ENCODE results near the gene SYT7. TPM values are rescaled to one million over a fixed set of nuclear protein-coding genes. Genes with fewer than 3 reads are reported as not detected.

SYT7 gene
- total RNA-seq, 2 experiments from 2014 or later: not detected

DNA sequence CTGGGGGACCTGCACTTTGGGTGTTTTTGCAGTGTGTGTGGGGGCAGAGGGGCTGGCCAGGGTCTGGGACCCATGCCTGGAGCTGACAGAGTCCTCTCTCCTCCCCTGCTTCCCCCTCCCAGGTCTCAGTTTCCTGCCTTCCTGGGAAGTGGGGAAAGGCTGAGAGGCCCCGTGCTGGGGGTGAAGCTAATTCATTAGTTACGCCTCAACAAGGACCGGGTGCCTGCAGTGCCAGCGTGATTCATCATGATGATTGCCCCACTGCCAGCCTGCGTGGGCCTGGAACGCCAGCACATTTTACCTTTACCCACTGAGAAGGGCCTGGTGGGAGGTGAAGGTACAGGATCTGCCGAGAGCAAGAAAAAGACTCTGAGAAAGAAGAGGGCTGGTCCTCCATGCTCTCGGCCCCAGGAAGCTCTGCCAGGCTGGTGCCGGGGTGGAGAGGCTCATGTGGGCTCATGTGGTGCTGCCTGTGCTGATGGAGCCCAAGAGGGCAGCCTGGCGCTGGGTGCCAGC lies 75.2 kb downstream of the SYT7 start:
- Mint-ChIP-seq H3K4me1 (peaks cover 4% of the 10 kb centered on the region), H3K27ac (no peak overlapping the region), H3K9me3 (no peaks in the 10 kb centered on the region), H3K36me3 (no peaks in the 10 kb centered on the region), H3K4me3 (no peak overlapping the region), H3K27me3 (peaks cover 36% of the 10 kb centered on the region)
- DNase-seq: no peak

DNA sequence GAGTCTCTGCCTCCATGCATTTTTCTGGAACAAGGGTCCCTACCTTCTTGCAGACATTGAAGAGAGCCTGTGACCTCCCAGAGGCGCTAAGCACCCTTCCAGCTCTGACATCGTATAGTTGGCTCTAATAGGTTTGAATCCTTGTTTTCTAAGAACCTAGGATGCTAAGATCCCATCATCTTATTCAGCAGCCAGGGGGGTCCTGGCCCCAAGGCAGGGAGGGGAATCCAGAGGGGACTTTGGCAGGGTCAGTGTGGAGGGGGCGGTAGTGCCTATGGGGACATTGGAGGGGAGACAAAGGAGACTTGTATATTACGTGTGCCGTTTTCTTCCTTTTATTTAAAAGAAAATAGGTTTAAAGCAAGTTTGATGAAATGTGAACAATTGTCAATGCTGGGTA lies 75.8 kb downstream of the SYT7 start:
- no peak overlapping the region for H3K27ac Mint-ChIP-seq
- H3K4me3 Mint-ChIP-seq: no peak overlapping the region
- H3K4me1 Mint-ChIP-seq: peaks cover 4% of the 10 kb centered on the region
- H3K27me3 Mint-ChIP-seq: peaks cover 30% of the 10 kb centered on the region
- no peak for DNase-seq
- no peaks in the 10 kb centered on the region for H3K36me3 Mint-ChIP-seq
- no peaks in the 10 kb centered on the region for H3K9me3 Mint-ChIP-seq

DNA sequence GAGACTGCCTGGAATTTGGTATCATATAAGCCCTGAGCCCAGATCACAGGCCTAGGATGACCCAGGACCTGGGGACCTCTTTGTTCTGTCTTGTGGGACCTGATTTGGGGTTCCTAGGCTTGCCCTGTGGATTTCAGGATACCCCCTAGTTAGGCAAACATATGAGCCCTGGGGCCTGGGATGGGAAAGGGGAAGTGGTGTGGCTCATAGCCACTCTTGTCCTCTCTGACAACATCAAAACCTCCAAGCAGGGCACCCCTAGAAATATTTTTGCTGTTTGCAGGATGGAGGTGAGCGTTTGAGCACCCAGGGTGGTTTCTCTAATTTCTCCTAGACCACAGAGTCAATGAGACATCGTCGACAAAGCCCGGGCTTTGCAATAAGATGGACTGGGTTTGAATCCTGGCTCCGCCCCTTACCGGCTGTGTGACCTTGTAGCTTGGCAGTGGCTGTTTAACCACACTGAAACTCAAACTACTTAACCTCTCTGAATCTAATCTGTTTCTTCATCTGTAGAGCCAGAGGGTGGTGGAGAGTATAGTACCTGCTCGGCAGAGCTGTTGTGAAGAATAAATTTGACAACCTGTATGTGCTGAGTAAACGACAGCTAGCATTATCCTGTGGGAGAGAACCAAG lies 77.6 kb downstream of the SYT7 start:
- DNase-seq: no peak
- H3K4me3 Mint-ChIP-seq: no peak overlapping the region
- H3K4me1 Mint-ChIP-seq: peaks cover 4% of the 10 kb centered on the region
- H3K9me3 Mint-ChIP-seq: no peaks in the 10 kb centered on the region
- peaks cover 25% of the 10 kb centered on the region for H3K27me3 Mint-ChIP-seq
- no peaks in the 10 kb centered on the region for H3K36me3 Mint-ChIP-seq
- no peak overlapping the region for H3K27ac Mint-ChIP-seq

DNA sequence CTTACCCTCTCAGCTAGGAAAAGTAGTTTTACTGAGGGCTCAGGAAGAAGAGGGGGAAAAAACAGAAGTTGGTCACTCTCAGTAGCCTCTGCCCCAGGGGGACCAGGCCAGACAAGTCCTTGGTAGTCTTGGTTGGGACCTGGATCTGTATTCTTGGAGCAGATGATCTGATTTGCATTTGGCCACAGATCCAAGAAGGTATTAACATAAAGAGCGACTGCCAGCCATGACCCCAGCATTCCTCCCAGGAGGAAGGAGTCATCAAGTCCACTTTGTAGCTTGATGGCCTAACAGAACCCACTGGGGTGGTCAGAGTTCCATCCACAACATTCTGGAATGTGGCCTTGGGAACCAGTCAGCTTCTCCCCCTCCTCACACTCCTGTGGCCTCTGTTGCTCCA lies 78.4 kb downstream of the SYT7 start:
- Mint-ChIP-seq H3K4me1 (no peaks in the 10 kb centered on the region), H3K27me3 (peaks cover 17% of the 10 kb centered on the region), H3K9me3 (no peaks in the 10 kb centered on the region), H3K27ac (no peak overlapping the region), H3K4me3 (no peak overlapping the region), H3K36me3 (no peaks in the 10 kb centered on the region)
- no peak for DNase-seq

DNA sequence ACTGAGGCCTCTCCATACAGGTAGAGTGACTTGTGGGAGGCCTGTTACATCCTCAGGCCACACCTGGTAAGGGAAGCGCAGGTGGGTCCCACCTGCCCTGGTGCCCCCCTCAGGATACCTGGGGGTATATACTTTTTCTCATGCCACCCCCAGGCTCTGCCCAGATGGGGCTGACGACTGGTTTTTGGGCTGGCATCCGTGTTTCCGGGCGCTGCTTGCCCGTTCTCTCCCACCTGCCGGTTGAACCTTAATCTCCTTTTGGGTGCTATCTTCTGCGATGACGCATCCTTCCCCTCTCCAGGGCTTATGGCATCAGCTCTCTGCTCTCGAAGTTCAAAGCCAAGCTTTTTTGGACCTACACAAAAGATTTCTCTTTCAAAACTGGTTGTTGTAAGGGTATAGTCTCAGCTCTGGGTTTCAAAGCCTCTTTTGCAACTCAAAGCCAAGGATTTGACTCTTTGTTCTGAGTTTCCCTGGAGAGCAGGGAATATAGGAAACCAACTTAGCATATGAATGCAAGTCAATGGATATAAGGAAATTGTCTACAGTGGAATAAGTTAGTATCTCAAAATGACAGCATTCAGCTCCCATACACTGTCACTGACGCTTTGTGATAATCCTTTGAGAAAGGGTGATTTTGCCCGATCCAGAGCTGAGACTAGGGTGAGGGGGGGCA lies 80.9 kb downstream of the SYT7 start:
- Mint-ChIP-seq H3K27me3 (no peaks in the 10 kb centered on the region), H3K36me3 (no peaks in the 10 kb centered on the region)

DNA sequence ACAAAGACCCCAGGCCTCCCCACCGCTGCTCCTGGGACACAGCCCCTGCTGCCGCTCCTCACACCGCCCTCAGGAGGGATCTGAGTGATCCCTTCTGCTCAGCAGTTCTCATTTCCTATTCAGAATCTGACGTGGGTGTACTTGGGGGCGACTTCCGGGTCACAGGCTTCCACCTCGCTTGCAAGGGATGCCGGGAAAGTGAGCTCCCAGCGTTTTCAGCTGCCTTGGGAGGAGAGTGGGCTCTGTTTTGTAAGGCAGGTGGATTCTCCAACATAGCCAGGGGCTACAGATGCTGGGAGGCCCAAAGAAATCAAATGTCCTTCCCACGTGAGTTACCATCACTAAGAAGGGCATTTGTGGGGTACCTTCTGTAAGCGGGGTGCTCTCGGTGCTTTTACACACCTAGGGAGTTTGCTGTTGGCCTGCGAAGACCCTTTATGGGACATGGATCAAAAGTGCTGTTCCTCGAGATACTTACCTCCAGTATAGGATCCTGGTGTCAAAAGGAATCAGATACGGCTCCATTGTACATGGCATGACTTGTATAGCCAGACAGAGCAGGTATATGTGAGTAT lies 82.0 kb downstream of the SYT7 start:
- Mint-ChIP-seq H3K9me3 (no peaks in the 10 kb centered on the region), H3K4me3 (no peak overlapping the region), H3K36me3 (no peaks in the 10 kb centered on the region), H3K4me1 (no peaks in the 10 kb centered on the region), H3K27ac (no peak overlapping the region), H3K27me3 (no peaks in the 10 kb centered on the region)
- DNase-seq: no peak

More for the DNA sequence above, 80.9 kb downstream of the SYT7 start:
- Mint-ChIP-seq H3K4me1 (no peaks in the 10 kb centered on the region), H3K4me3 (no peak overlapping the region), H3K27ac (no peak overlapping the region), H3K9me3 (no peaks in the 10 kb centered on the region)
- no peak for DNase-seq

DNA sequence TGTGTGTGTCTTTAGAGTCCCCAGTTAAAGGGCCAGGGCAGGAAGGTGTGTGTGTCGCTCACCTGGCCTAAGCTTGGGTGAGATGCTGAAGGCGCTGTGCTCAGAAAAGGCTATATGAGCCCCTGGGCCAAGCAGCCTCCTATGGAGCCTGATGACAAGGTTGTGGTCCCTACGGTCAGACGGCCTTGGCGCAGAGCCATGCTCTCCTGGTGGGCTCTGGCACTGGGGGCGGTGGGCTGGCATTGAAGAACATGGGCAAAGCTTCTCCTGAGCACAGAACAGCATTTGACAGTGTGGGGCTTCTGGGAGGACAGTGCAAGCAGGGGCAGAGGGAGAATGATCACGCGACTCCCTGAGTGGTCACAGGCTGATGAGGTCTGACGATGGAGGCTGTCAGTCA lies 83.0 kb downstream of the SYT7 start:
- Mint-ChIP-seq H3K4me3 (no peak overlapping the region), H3K27me3 (no peaks in the 10 kb centered on the region), H3K9me3 (no peaks in the 10 kb centered on the region), H3K4me1 (no peaks in the 10 kb centered on the region), H3K27ac (no peak overlapping the region), H3K36me3 (no peaks in the 10 kb centered on the region)
- no peak for DNase-seq

DNA sequence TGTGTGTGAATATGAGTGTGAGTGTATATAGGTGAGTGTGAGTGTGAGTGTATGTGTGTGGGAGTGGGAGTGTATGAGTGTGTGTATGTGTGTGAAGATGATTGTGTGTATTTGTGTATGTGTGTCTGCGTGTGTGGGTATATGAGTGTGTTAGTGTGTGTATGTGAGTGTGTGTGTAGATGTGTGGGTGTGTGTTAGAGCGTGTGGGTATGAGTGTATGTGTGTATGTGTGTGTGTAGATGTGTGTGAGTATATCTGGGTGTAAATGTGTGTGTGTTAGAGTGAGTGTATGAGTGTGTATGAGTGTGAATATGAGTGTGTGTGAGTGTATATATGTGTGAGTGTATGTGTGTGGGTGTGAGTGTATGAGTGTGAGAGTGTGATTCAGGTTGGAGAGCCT lies 83.4 kb downstream of the SYT7 start:
- no peaks in the 10 kb centered on the region for H3K9me3 Mint-ChIP-seq
- H3K4me3 Mint-ChIP-seq: no peak overlapping the region
- no peak for DNase-seq
- no peaks in the 10 kb centered on the region for H3K4me1 Mint-ChIP-seq
- no peaks in the 10 kb centered on the region for H3K36me3 Mint-ChIP-seq
- H3K27ac Mint-ChIP-seq: no peak overlapping the region
- no peaks in the 10 kb centered on the region for H3K27me3 Mint-ChIP-seq

DNA sequence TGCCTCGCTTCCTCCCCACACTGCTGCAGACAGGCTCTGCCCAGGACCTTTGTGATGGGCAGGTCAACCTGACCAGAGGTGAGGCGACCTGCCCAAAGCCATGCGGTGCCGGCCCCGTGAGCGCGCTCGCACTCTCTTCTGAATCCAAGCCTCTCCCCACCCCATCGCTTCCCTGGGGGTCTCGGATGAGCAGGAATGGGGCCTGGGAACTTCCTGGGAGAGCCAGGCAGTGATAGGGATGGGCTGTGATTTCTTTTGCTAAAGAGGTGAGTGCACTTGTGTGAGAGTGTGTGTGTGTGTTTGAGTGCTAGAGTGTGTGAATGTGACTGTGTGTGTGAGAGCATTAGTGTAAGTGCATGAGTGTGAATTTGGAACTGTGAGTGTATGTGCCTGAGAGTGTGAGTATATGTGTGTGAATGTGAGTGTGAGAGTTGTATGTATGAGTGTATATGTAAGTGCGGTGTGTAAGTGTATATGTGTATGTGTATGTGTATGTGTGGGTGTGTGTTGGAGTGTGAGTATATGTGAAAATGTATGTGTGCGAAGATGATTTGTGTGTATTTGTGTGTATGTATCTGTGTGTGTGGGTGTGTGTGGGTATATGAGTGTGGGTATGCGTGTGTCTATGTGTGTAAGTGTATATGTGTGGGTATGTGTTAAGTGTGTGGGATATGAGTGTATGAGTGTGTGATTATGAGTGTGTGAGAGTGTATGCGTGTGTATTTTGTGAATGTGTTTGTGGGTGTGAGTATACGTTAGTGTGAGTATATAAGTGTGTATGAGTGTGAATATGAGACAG lies 84.1 kb downstream of the SYT7 start:
- Mint-ChIP-seq H3K27ac (no peak overlapping the region), H3K36me3 (no peaks in the 10 kb centered on the region), H3K4me3 (no peak overlapping the region), H3K9me3 (no peaks in the 10 kb centered on the region), H3K4me1 (no peaks in the 10 kb centered on the region), H3K27me3 (no peaks in the 10 kb centered on the region)
- no peak for DNase-seq

DNA sequence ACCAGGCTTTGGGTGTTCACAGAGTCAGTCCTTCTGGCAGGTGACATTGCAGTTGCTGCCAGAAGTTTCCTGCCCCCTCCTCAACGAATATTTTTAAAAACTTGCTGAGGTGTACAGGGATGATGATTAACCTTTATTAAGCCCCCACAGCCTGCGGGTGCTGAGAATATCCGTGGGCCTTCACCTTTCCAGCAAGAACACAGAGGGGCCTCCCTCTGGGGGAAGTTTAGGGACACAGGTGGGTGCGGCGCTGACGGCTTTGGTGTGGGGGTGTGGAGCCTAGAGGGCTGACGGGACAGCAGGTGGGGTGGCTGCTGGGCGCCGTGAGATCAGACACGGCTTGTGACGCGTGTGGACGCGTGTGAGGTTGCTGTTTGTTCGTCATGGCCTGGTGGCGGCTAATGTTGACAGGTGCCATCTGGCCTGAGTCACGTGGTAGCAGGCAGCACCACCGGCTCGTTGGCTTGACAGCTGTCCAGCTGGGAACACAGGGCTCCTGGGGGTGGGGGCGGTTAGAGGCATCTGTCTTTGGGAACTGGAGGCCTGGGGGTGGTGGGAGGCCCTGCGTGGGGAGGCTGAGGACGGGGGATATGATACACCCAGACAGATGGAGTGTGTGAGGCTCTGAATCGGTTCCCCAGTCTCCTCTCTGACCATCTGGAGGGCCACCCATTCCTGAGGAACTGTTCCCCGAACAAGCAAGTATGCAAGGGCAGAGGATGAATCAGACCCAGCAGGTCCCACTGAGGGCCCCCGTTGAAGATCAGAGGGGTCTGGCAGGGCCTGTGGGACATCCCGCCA lies 84.9 kb downstream of the SYT7 start:
- Mint-ChIP-seq H3K9me3 (no peaks in the 10 kb centered on the region), H3K4me1 (no peaks in the 10 kb centered on the region), H3K4me3 (no peak overlapping the region), H3K27ac (no peak overlapping the region), H3K27me3 (no peaks in the 10 kb centered on the region), H3K36me3 (no peaks in the 10 kb centered on the region)
- no peak for DNase-seq

DNA sequence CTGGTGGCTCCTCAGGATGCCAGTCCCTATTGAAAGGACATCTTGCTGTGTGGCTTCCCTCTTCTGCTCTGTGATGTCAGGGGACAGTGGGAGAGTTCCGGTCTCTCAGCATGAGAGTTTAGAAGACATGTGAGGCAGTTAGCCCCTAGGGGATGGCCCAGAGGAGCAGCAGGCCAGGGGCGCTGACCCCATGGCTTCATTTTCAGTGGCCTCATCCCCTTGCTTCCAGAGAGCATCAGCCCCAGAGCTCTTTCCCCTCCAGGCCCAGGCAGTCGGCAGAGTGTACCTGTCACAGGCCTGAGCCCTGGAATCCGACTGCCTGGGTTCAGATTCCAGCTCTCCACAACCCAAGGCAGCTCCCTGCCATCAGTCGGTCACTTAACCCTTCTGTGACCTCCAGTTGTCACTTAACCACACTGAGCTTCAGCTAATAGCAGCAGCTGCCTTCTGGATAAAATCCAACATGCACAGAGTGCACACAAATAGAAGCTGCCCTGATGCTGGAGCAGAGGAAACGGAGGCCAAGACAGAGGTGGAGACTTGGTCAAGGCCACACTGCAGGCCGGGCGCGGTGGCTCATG lies 86.4 kb downstream of the SYT7 start:
- no peak overlapping the region for H3K27ac Mint-ChIP-seq
- H3K4me1 Mint-ChIP-seq: no peaks in the 10 kb centered on the region
- no peaks in the 10 kb centered on the region for H3K9me3 Mint-ChIP-seq
- DNase-seq: no peak
- H3K27me3 Mint-ChIP-seq: no peaks in the 10 kb centered on the region
- no peak overlapping the region for H3K4me3 Mint-ChIP-seq
- H3K36me3 Mint-ChIP-seq: no peaks in the 10 kb centered on the region

DNA sequence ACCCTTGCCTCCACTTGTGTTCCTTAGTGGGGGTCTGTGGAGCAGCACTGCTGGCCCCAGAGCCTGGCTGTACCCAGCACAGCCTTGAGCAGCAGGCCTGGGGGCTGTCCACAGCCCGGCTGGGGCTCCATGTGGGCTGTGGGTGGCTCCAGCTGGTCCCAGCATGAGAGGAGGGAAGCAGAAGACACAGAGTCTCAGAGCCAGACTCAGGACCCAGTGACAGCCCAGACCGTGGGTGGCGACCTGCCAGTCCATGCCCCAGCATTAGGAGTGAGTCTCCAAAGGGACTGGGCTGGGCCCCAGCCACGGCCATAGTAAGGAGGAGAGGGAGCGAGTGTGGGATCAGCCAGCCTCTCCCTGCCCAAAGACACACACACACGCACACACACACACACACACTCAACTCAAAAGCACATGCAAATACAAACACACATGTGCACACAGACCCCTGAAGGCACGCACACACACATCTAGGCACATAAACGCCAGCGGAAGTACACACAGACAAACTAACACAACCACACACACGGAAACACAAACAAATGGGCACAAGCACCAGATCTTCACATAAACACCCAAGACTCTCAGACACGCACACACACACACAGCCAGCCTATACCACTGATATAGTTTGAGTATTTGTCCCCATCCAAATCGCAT lies 89.0 kb downstream of the SYT7 start:
- Mint-ChIP-seq H3K27ac (no peak overlapping the region), H3K4me1 (no peaks in the 10 kb centered on the region), H3K4me3 (no peak overlapping the region), H3K27me3 (no peaks in the 10 kb centered on the region), H3K36me3 (peaks cover 4% of the 10 kb centered on the region), H3K9me3 (no peaks in the 10 kb centered on the region)
- no peak for DNase-seq

DNA sequence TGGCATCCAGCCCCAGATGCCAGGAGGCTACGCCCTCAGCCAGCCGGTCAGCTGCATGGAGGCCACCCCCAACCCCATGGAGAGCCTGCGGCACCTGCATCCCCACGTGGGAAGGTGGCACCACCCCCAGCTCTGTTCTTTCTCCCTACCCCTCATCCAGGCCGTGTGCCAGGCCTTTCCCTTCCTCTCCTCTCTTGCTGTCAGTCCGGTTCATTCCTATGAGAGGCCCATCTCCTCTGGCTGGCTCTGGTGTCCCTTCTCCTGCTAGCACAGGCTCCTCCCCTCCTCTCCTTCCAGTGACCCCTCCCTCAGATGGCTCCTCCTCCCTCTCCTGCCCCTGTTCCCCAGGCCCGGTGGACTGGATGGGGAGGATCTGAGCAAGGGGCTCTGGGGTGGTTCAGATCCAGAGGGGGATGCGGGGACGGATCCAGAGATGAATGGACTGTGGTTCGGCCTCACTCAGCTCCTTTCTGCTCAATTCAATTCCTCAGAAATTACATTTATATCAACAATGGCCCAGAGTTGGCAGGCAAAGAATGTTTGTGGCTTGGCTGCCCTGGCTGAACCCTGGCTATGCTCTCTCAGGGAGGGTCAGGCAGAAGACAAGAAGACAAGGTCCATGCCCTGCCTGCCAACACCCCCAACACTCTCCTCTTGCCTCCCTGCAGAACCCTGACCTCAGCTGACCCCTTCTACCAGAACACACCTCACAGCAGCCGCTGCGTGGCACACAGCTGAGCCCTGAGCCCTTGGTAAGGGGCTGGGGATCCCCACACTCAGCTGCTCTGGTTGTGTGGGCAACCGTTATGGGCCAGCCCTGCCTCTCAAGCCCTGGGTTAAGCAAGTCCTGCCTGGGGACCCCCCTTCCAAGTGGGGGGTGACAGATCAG lies 90.8 kb downstream of the SYT7 start:
- Mint-ChIP-seq H3K27ac (no peak overlapping the region), H3K4me1 (no peaks in the 10 kb centered on the region), H3K27me3 (no peaks in the 10 kb centered on the region), H3K4me3 (no peak overlapping the region), H3K9me3 (no peaks in the 10 kb centered on the region), H3K36me3 (peaks cover 4% of the 10 kb centered on the region)
- no peak for DNase-seq

All from activated naive CD8-positive, alpha-beta T cell treated with anti-CD3 and anti-CD28 coated beads for 36 hours (primary cell).